ENCODE results near the gene TMEM154.

Gene TMEM154

GRCh38 chr4:152599095-152599494 is 80.7 kb downstream of the TMEM154 start:
- ChIA-PET CTCF (no interaction called here), POLR2A (no interaction called here)
- H3K4me1 ChIP-seq (ENCODE audit: control insufficient read depth, insufficient read depth, low read length), result 0 out of 2 replicates have a peak, but pooled peaks cover 3% of the 10 kb centered on the region
- no peaks in the 10 kb centered on the region for H3K36me3 ChIP-seq (ENCODE audit: control insufficient read depth in 2 of 2, insufficient read depth in 1 of 2, low read length in 2 of 2)
- no peaks in the 10 kb centered on the region for H3K9me3 ChIP-seq (ENCODE audit: control insufficient read depth, insufficient read depth, low read depth, low read length)
- H3K27ac ChIP-seq (ENCODE audit: extremely low read depth, low read depth, low read length), result no peak overlapping the region
- TF ChIP-seq ZNF510 (tag by site-specific recombination; IDR thresholded peaks at IDR 0.05; ENCODE audit: insufficient replicate concordance) (no peak), ZNF121 (tag by site-specific recombination; IDR thresholded peaks at IDR 0.05) (no peak), ZNF548 (tag by site-specific recombination; IDR thresholded peaks at IDR 0.05) (no peak), ZNF426 (tag by site-specific recombination; IDR thresholded peaks at IDR 0.05) (no peak), ZNF621 (tag by site-specific recombination; IDR thresholded peaks at IDR 0.05) (no peak), FEZF1 (tag by site-specific recombination; IDR thresholded peaks at IDR 0.05) (peak; percentile 63)
- H3K4me3 ChIP-seq (ENCODE audit: low read depth, low read length), result no peak overlapping the region

- POLR2A ChIA-PET, result no interaction called here
- Histone ChIP-seq H3K9me3 (ENCODE audit: control insufficient read depth, insufficient read depth, low read depth, low read length) (no peaks in the 10 kb centered on the region), H3K4me3 (ENCODE audit: low read depth, low read length) (no peak overlapping the region), H3K27ac (ENCODE audit: extremely low read depth, low read depth, low read length) (no peak overlapping the region), H3K36me3 (ENCODE audit: control insufficient read depth in 2 of 2, insufficient read depth in 1 of 2, low read length in 2 of 2) (no peaks in the 10 kb centered on the region), H3K4me1 (ENCODE audit: control insufficient read depth, insufficient read depth, low read length) (0 out of 2 replicates have a peak, but pooled peaks cover 3% of the 10 kb centered on the region)
- TF ChIP-seq REPIN1 (tag by site-specific recombination; IDR thresholded peaks at IDR 0.05; ENCODE audit: low read depth) (no peak), ZBTB17 (tag by site-specific recombination; IDR thresholded peaks at IDR 0.05) (no peak), ZNF280D (tag by site-specific recombination; IDR thresholded peaks at IDR 0.05) (no peak), RBAK (tag by site-specific recombination; IDR thresholded peaks at IDR 0.05) (no peak), ZNF302 (tag by site-specific recombination; IDR thresholded peaks at IDR 0.05; ENCODE audit: low read depth) (no peak)
- CTCF ChIA-PET, result interaction anchor here (0.6 kb wide), 1 partner anchor 467 kb away, joined by 3 read pairs; no protein-coding TSS in a partner anchor
Observed at GRCh38 chr4:152598454-152598853, 81.3 kb downstream of the TMEM154 start.

GRCh38 chr4:152594978-152595925 is 84.5 kb downstream of the TMEM154 start:
- ChIA-PET POLR2A (interaction anchor here (0.6 kb wide), 1 partner anchor 1500 kb away, joined by 5 read pairs; no protein-coding TSS in a partner anchor), CTCF (no interaction called here)
- Histone ChIP-seq H3K9me3 (ENCODE audit: control insufficient read depth, insufficient read depth, low read depth, low read length) (no peaks in the 10 kb centered on the region), H3K4me3 (ENCODE audit: low read depth, low read length) (no peak overlapping the region), H3K36me3 (ENCODE audit: control insufficient read depth in 2 of 2, insufficient read depth in 1 of 2, low read length in 2 of 2) (no peaks in the 10 kb centered on the region), H3K4me1 (ENCODE audit: control insufficient read depth, insufficient read depth, low read length) (peaks cover 14% of the 10 kb centered on the region), H3K27ac (ENCODE audit: extremely low read depth, low read depth, low read length) (no peak overlapping the region)
- no peak for TF ChIP-seq ZBTB6 (tag by site-specific recombination; IDR thresholded peaks at IDR 0.05)
- no peak for TF ChIP-seq ZNF560 (tag by site-specific recombination; IDR thresholded peaks at IDR 0.05; ENCODE audit: borderline replicate concordance)
- TF ChIP-seq ZNF114 (tag by site-specific recombination; IDR thresholded peaks at IDR 0.05), result no peak
- peak; percentile 55; the same call in 1 of the 2 replicates for TF ChIP-seq ZNF629 (tag by site-specific recombination; IDR thresholded peaks at IDR 0.05)
- 0 out of 2 replicates have a peak, but pooled peaks have one; percentile 18 for TF ChIP-seq ZNF449 (tag by site-specific recombination; IDR thresholded peaks at IDR 0.05)
- peak; percentile 85 for TF ChIP-seq FEZF1 (tag by site-specific recombination; IDR thresholded peaks at IDR 0.05)
- peak; percentile 78; the same call in 1 of the 2 replicates for TF ChIP-seq OSR2 (tag by site-specific recombination; IDR thresholded peaks at IDR 0.05)
- TF ChIP-seq ZEB2 (tag by site-specific recombination; IDR thresholded peaks at IDR 0.05), result peak; percentile 41; the same call in 1 of the 2 replicates
- TF ChIP-seq TRIM28 (IDR thresholded peaks at IDR 0.05; ENCODE audit: borderline replicate concordance, low read length), result peak; percentile 30; the same call in 1 of the 2 replicates
- TF ChIP-seq ZNF510 (tag by site-specific recombination; IDR thresholded peaks at IDR 0.05; ENCODE audit: insufficient replicate concordance), result no peak
- peak; percentile 90 for TF ChIP-seq ZSCAN30 (tag by site-specific recombination; IDR thresholded peaks at IDR 0.05)
- TF ChIP-seq ZNF148 (tag by site-specific recombination; IDR thresholded peaks at IDR 0.05; ENCODE audit: borderline replicate concordance), result no peak
